H1 (cell line): ENCODE data around the gene SEMA3B. TPM values are rescaled to one million over a fixed set of nuclear protein-coding genes. Genes with fewer than 3 reads are reported as not detected.

Experiments
- EGR1 ChIP-seq: IDR thresholded peaks from 2 replicates; pipeline ENCODE4 v1.6.1; 2011; ENCODE audit warnings: low read depth, low read length, borderline replicate concordance
- HDAC2 ChIP-seq, 2 experiments: fragments of 300-600 bp in 1 of 2; sonication (generic) in 1 of 2; IDR thresholded peaks; 2 replicates each; pipeline ENCODE4 v1.6.1; 2011 to 2012; ENCODE audit warnings: low read depth in 2 of 2, low read length in 2 of 2, mild to moderate bottlenecking in 2 of 2, moderate library complexity in 2 of 2, borderline replicate concordance in 1 of 2, inconsistent platforms in 1 of 2
- NRF1 ChIP-seq: IDR thresholded peaks from 2 replicates; pipeline ENCODE4 v1.6.1; 2011; ENCODE audit warnings: mild to moderate bottlenecking, low read depth, low read length, improper control_type of control experiment
- polyA plus RNA-seq, 7 experiments: library from polyadenylated mRNA; depleted of rRNA in 3 of 7; stranded (reverse) in 5 of 7; unstranded in 2 of 7; fragments of >200 nt in 5 of 7; fragments of 200-250 nt in 2 of 7; gene quantifications; 1 replicate in 5 of 7; 2 replicates in 1 of 7; 4 replicates in 1 of 7; pipeline versions ENCODE4 v1.2.1 to v1.2.3, GENCODE V29; 2011 to 2013; ENCODE audit warnings: missing spikeins in 2 of 7, mixed read lengths in 2 of 7
- total RNA-seq: library from RNA; stranded (reverse); fragmentation: NEBNext Ultra II Directional; extraction: Animal tissue kit (Norgen Biotek cat#: 25700); gene quantifications from 2 replicates; pipeline ENCODE4 v1.2.1, GENCODE V29; 2021

Gene SEMA3B
- total and polyA plus RNA-seq, 2 of the 8 experiments (the other 6 are each of a cell fraction or from before 2014, with no cell fraction given) = 3.0 to 4.7 TPM

- TF ChIP-seq HDAC2 (IDR thresholded peaks at IDR 0.05; ENCODE audit: borderline replicate concordance in 1 of 2, low read depth in 2 of 2, low read length in 2 of 2) (no peak), NRF1 (no peak), EGR1 (no peak)
Observed at GRCh38 chr3:50239649-50240048, 29.3 kb upstream of the SEMA3B start (continued).
